ENCODE results near the gene PEX13.
"Not testable (repeated sequence)": the region's sequence is repeated elsewhere in the genome, so short reads cannot be mapped to it uniquely, and the experiment has no call there.

Gene PEX13

GRCh38 chr2:61009355-61009754, 8.2 kb upstream of the PEX13 start:
- no peak for DNase-seq (ENCODE audit: low spot score)

GRCh38 chr2:61011678-61012077, 5.8 kb upstream of the PEX13 start:
- DNase-seq (ENCODE audit: low spot score) = no peak

- DNase-seq (ENCODE audit: low spot score) = not testable (repeated sequence)
Measured at GRCh38 chr2:61012303-61012702, 5.2 kb upstream of the PEX13 start.

GRCh38 chr2:61013382-61013781, 4.1 kb upstream of the PEX13 start:
- no peak for DNase-seq (ENCODE audit: low spot score)

GRCh38 chr2:61014763-61015162, 2.8 kb upstream of the PEX13 start:
- DNase-seq (ENCODE audit: low spot score) = no peak

GRCh38 chr2:61015976-61016375, 1.5 kb upstream of the PEX13 start:
- no peak for DNase-seq (ENCODE audit: low spot score)

- DNase-seq (ENCODE audit: low spot score) = no peak
Measured at GRCh38 chr2:61016392-61017002, 1.0 kb upstream of the PEX13 start.

GRCh38 chr2:61017003-61017555, 441 bp upstream of the PEX13 start:
- DNase-seq (ENCODE audit: low spot score) = peak; percentile 88

GRCh38 chr2:61018318-61018755, 817 bp downstream of the PEX13 start:
- DNase-seq (ENCODE audit: low spot score) = no peak

- DNase-seq (ENCODE audit: low spot score) = no peak
Measured at GRCh38 chr2:61018798-61019197, 1.3 kb downstream of the PEX13 start.

GRCh38 chr2:61021228-61021660, 3.7 kb downstream of the PEX13 start:
- no peak for DNase-seq (ENCODE audit: low spot score)

- DNase-seq (ENCODE audit: low spot score) = no peak
Measured at GRCh38 chr2:61023670-61024069, 6.2 kb downstream of the PEX13 start.

GRCh38 chr2:61029533-61029932, 12.0 kb downstream of the PEX13 start:
- DNase-seq (ENCODE audit: low spot score) = no peak

- not testable (repeated sequence) for DNase-seq (ENCODE audit: low spot score)
Measured at GRCh38 chr2:61034592-61034991, 17.1 kb downstream of the PEX13 start.

- not testable (repeated sequence) for DNase-seq (ENCODE audit: low spot score)
Measured at GRCh38 chr2:61036643-61037042, 19.1 kb downstream of the PEX13 start.

- DNase-seq (ENCODE audit: low spot score) = no peak
Measured at GRCh38 chr2:61042807-61043206, 25.3 kb downstream of the PEX13 start.

GRCh38 chr2:61044636-61045035, 27.1 kb downstream of the PEX13 start:
- peak; percentile 17 for DNase-seq (ENCODE audit: low spot score)

- no peak for DNase-seq (ENCODE audit: low spot score)
Measured at GRCh38 chr2:61045226-61045625, 27.7 kb downstream of the PEX13 start.

- no peak for DNase-seq (ENCODE audit: low spot score)
Measured at GRCh38 chr2:61045999-61046398, 28.5 kb downstream of the PEX13 start.

- DNase-seq (ENCODE audit: low spot score) = no peak
Measured at GRCh38 chr2:61055557-61055956, 38.0 kb downstream of the PEX13 start.

GRCh38 chr2:61057562-61057961, 40.0 kb downstream of the PEX13 start:
- DNase-seq (ENCODE audit: low spot score) = no peak

- no peak for DNase-seq (ENCODE audit: low spot score)
Measured at GRCh38 chr2:61059382-61059781, 41.9 kb downstream of the PEX13 start.

GRCh38 chr2:61065714-61066709, 48.5 kb downstream of the PEX13 start, which contains the start of gene SANBR:
TSS of gene SANBR (plus strand) at chr2:61065871. CDS start at chr2:61070351, 4,480 bp downstream.
- DNase-seq (ENCODE audit: low spot score) = peak; percentile 44

Measured in cerebellar cortex (tissue), 1 donor.